ENCODE measurements around the gene GPR176. TPM values are rescaled to one million over a fixed set of nuclear protein-coding genes. Genes with fewer than 3 reads are reported as not detected.

GPR176 gene
- total RNA-seq, 1 donor from 2014 or later: 35.4 TPM

- Mint-ChIP-seq H3K27ac (ENCODE audit: unreplicated experiment) (peak overlapping the region; percentile 75), H3K36me3 (ENCODE audit: low read depth, unreplicated experiment) (peaks cover 2% of the 10 kb centered on the region), H3K27me3 (ENCODE audit: low read depth, unreplicated experiment) (no peaks in the 10 kb centered on the region), H3K4me3 (ENCODE audit: unreplicated experiment) (no peak overlapping the region), H3K9me3 (ENCODE audit: unreplicated experiment) (no peaks in the 10 kb centered on the region), H3K4me1 (ENCODE audit: low read depth, unreplicated experiment) (peaks cover 11% of the 10 kb centered on the region)
- Histone ChIP-seq H3K79me2 (ENCODE audit: insufficient read depth, low read length) (peaks cover 66% of the 10 kb centered on the region), H3K4me3 (ENCODE audit: insufficient read depth, low read depth, low read length) (no peak overlapping the region), H3K27me3 (ENCODE audit: insufficient read depth, low read length) (no peaks in the 10 kb centered on the region), H3K4me1 (ENCODE audit: insufficient read depth, low read length) (no peaks in the 10 kb centered on the region), H3K36me3 (ENCODE audit: insufficient read depth, low read length) (no peaks in the 10 kb centered on the region), H3K9ac (ENCODE audit: low read length) (no peak overlapping the region), H3K9me3 (ENCODE audit: insufficient read depth, low read depth, low read length) (no peaks in the 10 kb centered on the region), H3K27ac (ENCODE audit: low read depth, low read length) (no peak overlapping the region), H2AFZ (ENCODE audit: low read depth, low read length) (no peak overlapping the region), H4K20me1 (ENCODE audit: insufficient read depth, low read length) (no peaks in the 10 kb centered on the region), H3K4me2 (ENCODE audit: low read length) (no peak overlapping the region)
- no peak for TF ChIP-seq EZH2 (IDR thresholded peaks at IDR 0.05; ENCODE audit: insufficient read depth, low read length)
- no peak for TF ChIP-seq CTCF (IDR thresholded peaks at IDR 0.05; ENCODE audit: insufficient read depth, low read depth, low read length)
- no peak for DNase-seq (ENCODE audit: low read depth)
- no peak for FAIRE-seq
These were observed 59.2 kb downstream of the GPR176 start for GRCh38 chr15:39860871-39861270.

DNA sequence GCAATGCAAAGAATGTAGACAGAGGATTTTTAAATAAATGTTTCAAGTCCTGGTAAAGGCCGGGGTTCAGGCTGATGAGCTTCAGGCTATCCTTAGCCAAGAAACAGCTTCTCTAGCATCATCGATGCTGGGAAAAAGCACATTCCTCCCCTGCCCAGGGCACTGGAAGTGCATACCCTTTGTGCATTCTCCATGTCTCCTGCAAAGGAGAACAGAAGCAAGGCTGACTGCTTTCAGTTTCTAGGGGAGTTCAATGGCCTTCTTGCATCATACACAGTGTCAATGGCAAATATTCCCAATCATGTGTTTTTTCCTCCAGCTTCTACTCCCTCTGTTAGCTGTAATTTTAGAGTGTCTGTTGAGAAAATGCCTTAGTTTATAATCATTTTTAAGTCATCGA lies 59.9 kb downstream of the GPR176 start:
- no peak overlapping the region for H3K27ac ChIP-seq (ENCODE audit: low read depth, low read length)
- H3K27me3 ChIP-seq (ENCODE audit: insufficient read depth, low read length): no peaks in the 10 kb centered on the region
- no peaks in the 10 kb centered on the region for H3K27me3 Mint-ChIP-seq (ENCODE audit: low read depth, unreplicated experiment)
- H3K79me2 ChIP-seq (ENCODE audit: insufficient read depth, low read length): peaks cover 66% of the 10 kb centered on the region
- H3K4me1 Mint-ChIP-seq (ENCODE audit: low read depth, unreplicated experiment): peaks cover 12% of the 10 kb centered on the region
- no peak overlapping the region for H3K4me3 Mint-ChIP-seq (ENCODE audit: unreplicated experiment)
- DNase-seq (ENCODE audit: low read depth) (no peak), FAIRE-seq (no peak)
- no peak overlapping the region for H3K4me2 ChIP-seq (ENCODE audit: low read length)
- no peaks in the 10 kb centered on the region for H3K9me3 Mint-ChIP-seq (ENCODE audit: unreplicated experiment)
- H3K4me1 ChIP-seq (ENCODE audit: insufficient read depth, low read length): no peaks in the 10 kb centered on the region
- H3K36me3 Mint-ChIP-seq (ENCODE audit: low read depth, unreplicated experiment): peaks cover 2% of the 10 kb centered on the region
- no peaks in the 10 kb centered on the region for H3K9me3 ChIP-seq (ENCODE audit: insufficient read depth, low read depth, low read length)
- no peak overlapping the region for H2AFZ ChIP-seq (ENCODE audit: low read depth, low read length)
- peak overlapping the region; percentile 75 for H3K27ac Mint-ChIP-seq (ENCODE audit: unreplicated experiment)
- H3K4me3 ChIP-seq (ENCODE audit: insufficient read depth, low read depth, low read length): no peak overlapping the region
- H3K36me3 ChIP-seq (ENCODE audit: insufficient read depth, low read length): no peaks in the 10 kb centered on the region
- H4K20me1 ChIP-seq (ENCODE audit: insufficient read depth, low read length): peaks cover 2% of the 10 kb centered on the region
- no peak overlapping the region for H3K9ac ChIP-seq (ENCODE audit: low read length)
- TF ChIP-seq CTCF (IDR thresholded peaks at IDR 0.05; ENCODE audit: insufficient read depth, low read depth, low read length) (no peak), EZH2 (IDR thresholded peaks at IDR 0.05; ENCODE audit: insufficient read depth, low read length) (no peak)

GRCh38 chr15:39859636-39860035 lies 60.4 kb downstream of the GPR176 start:
- Histone ChIP-seq H3K9ac (ENCODE audit: low read length) (no peak overlapping the region), H3K27me3 (ENCODE audit: insufficient read depth, low read length) (no peaks in the 10 kb centered on the region), H2AFZ (ENCODE audit: low read depth, low read length) (no peak overlapping the region), H4K20me1 (ENCODE audit: insufficient read depth, low read length) (peaks cover 4% of the 10 kb centered on the region), H3K36me3 (ENCODE audit: insufficient read depth, low read length) (no peaks in the 10 kb centered on the region), H3K27ac (ENCODE audit: low read depth, low read length) (no peak overlapping the region), H3K4me2 (ENCODE audit: low read length) (no peak overlapping the region), H3K4me1 (ENCODE audit: insufficient read depth, low read length) (no peaks in the 10 kb centered on the region), H3K4me3 (ENCODE audit: insufficient read depth, low read depth, low read length) (no peak overlapping the region), H3K9me3 (ENCODE audit: insufficient read depth, low read depth, low read length) (no peaks in the 10 kb centered on the region), H3K79me2 (ENCODE audit: insufficient read depth, low read length) (peaks cover 67% of the 10 kb centered on the region)
- peaks cover 15% of the 10 kb centered on the region for H3K4me1 Mint-ChIP-seq (ENCODE audit: low read depth, unreplicated experiment)
- peak overlapping the region; percentile 75 for H3K27ac Mint-ChIP-seq (ENCODE audit: unreplicated experiment)
- no peaks in the 10 kb centered on the region for H3K9me3 Mint-ChIP-seq (ENCODE audit: unreplicated experiment)
- DNase-seq (ENCODE audit: low read depth) (no peak), FAIRE-seq (no peak)
- peaks cover 4% of the 10 kb centered on the region for H3K36me3 Mint-ChIP-seq (ENCODE audit: low read depth, unreplicated experiment)
- H3K27me3 Mint-ChIP-seq (ENCODE audit: low read depth, unreplicated experiment): no peaks in the 10 kb centered on the region
- H3K4me3 Mint-ChIP-seq (ENCODE audit: unreplicated experiment): no peak overlapping the region
- TF ChIP-seq CTCF (IDR thresholded peaks at IDR 0.05; ENCODE audit: insufficient read depth, low read depth, low read length) (no peak), EZH2 (IDR thresholded peaks at IDR 0.05; ENCODE audit: insufficient read depth, low read length) (no peak)

All from astrocyte (in vitro differentiated cells and primary cell).